Activated T-helper 9 cell treated with anti-CD3 and anti-CD28 coated beads, Interleukin-2, amount 50 U/mL, for 16 hours (primary cell): Measurements from ENCODE around the gene PRKAA2.
"Not testable (repeated sequence)": the region's sequence is repeated elsewhere in the genome, so short reads cannot be mapped to it uniquely, and the experiment has no call there.

Source experiments
- DNase-seq: peaks from one replicate; pipeline ENCODE4 v3.0.0-alpha.2; 2020; ENCODE audit warnings: low read depth

Gene PRKAA2

GRCh38 chr1:56644919-56645676 is at the start of gene PRKAA2:
Gene PRKAA2, plus strand, starts transcription at chr1:56645314. Its CDS starts 74 bp downstream, at chr1:56645388.
- no peak for DNase-seq

- not testable (repeated sequence) for DNase-seq
These were observed 49.5 kb upstream of the PRKAA2 start for GRCh38 chr1:56595397-56596191.

GRCh38 chr1:56610097-56610496 is 35.0 kb upstream of the PRKAA2 start:
- DNase-seq, result not testable (repeated sequence)

- DNase-seq, result not testable (repeated sequence)
These were observed 34.3 kb upstream of the PRKAA2 start for GRCh38 chr1:56610770-56611169.

GRCh38 chr1:56617141-56617540 is 28.0 kb upstream of the PRKAA2 start:
- DNase-seq, result no peak

- DNase-seq, result no peak
These were observed 19.2 kb upstream of the PRKAA2 start for GRCh38 chr1:56625819-56626440.

- no peak for DNase-seq
These were observed 18.6 kb upstream of the PRKAA2 start for GRCh38 chr1:56626546-56626945.

- no peak for DNase-seq
These were observed 18.0 kb upstream of the PRKAA2 start for GRCh38 chr1:56627019-56627635.

- no peak for DNase-seq
These were observed 17.5 kb upstream of the PRKAA2 start for GRCh38 chr1:56627636-56628039.

- no peak for DNase-seq
These were observed 14.3 kb upstream of the PRKAA2 start for GRCh38 chr1:56630786-56631185.

- DNase-seq, result no peak
These were observed 13.2 kb upstream of the PRKAA2 start for GRCh38 chr1:56631901-56632300.

GRCh38 chr1:56634981-56635380 is 10.1 kb upstream of the PRKAA2 start:
- no peak for DNase-seq

- no peak for DNase-seq
These were observed 6.9 kb upstream of the PRKAA2 start for GRCh38 chr1:56638248-56638647.

- DNase-seq, result no peak
These were observed 5.9 kb upstream of the PRKAA2 start for GRCh38 chr1:56639211-56639610.

GRCh38 chr1:56643661-56644060 is 1.5 kb upstream of the PRKAA2 start:
- DNase-seq, result no peak

GRCh38 chr1:56644064-56644918 is 823 bp upstream of the PRKAA2 start:
- no peak for DNase-seq

GRCh38 chr1:56645677-56646305 is 677 bp downstream of the PRKAA2 start:
- DNase-seq, result no peak

- no peak for DNase-seq
These were observed 1.5 kb downstream of the PRKAA2 start for GRCh38 chr1:56646611-56647010.

- no peak for DNase-seq
These were observed 2.0 kb downstream of the PRKAA2 start for GRCh38 chr1:56647106-56647505.

- DNase-seq, result no peak
These were observed 3.4 kb downstream of the PRKAA2 start for GRCh38 chr1:56648546-56648945.
